Hepatocyte (in vitro differentiated cells): ENCODE data around the gene IGF2BP3.

ENCODE experiments used
- CTCF ChIP-seq: fragments of 200-600 bp; sonication (generic); IDR thresholded peaks from 2 replicates; pipeline ENCODE4 v1.5.1; 2016; ENCODE audit warnings: antibody characterized with exemption, mild to moderate bottlenecking; ENCODE audit not compliant: poor library complexity
- EZH2 ChIP-seq: fragments of 200-600 bp; sonication (generic); IDR thresholded peaks from 2 replicates; pipeline ENCODE4 v1.6.1; 2016; ENCODE audit warnings: antibody characterized with exemption, mild to moderate bottlenecking, borderline replicate concordance
- EZH2phosphoT487 ChIP-seq: fragments of 200-600 bp; sonication (generic); IDR thresholded peaks from one replicate; pipeline ENCODE4 v1.6.1; 2018; ENCODE audit warnings: antibody characterized with exemption, mild to moderate bottlenecking, low read depth, moderate library complexity; ENCODE audit not compliant: unreplicated experiment, severe bottlenecking

GRCh38 chr7:23449941-23450340 lies 20.4 kb downstream of the IGF2BP3 start:
- TF ChIP-seq EZH2, result no peak
- no peak for TF ChIP-seq CTCF
- TF ChIP-seq EZH2phosphoT487, result no peak
